Measurements from ENCODE around the gene NCOR1. TPM values are rescaled to one million over a fixed set of nuclear protein-coding genes. Genes with fewer than 3 reads are reported as not detected.

NCOR1 gene
- total and polyA plus RNA-seq, 2 of the 13 experiments (the other 11 are each of a cell fraction or from before 2014, with no cell fraction given): 57.0 to 71.7 TPM

DNA sequence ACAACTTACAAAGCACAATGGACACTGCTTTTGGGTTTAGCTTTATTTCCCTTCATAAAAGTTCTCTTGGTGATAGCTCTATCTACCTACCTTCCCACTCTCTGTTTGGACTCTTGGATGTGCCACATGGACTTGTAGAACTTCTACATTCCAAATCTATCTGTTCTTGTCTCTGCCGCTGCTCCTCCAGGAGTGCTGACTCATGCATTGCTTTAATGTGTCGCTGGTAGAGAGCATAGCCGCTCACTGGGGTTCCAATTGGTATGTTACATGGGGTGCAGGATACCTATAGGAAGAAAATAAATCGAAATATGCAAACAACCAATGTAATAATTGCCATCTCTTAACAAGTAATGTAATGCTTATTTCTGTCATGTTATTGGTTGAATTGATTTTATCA is 123.6 kb downstream of the NCOR1 start:
- H3K27me3 ChIP-seq (ENCODE audit: control insufficient read depth in 1 of 2, insufficient read depth in 2 of 2, low read length in 2 of 2): no peaks in the 10 kb centered on the region
- H3K79me2 ChIP-seq (ENCODE audit: insufficient read depth, low read length): no peaks in the 10 kb centered on the region
- H3K4me3 ChIP-seq (replicated peaks in 1 of 3; ENCODE audit: insufficient read depth in 1 of 3, low read depth in 2 of 3, low read length in 3 of 3): no peak overlapping the region
- H3K27ac ChIP-seq (ENCODE audit: extremely low read length, insufficient read depth, low read length): no peak overlapping the region
- 93% methylated on average over 4 of the region's 4 CpGs for WGBS (ENCODE audit: low lambda C conversion rate)
- FAIRE-seq (no peak), ATAC-seq (no peak), DNase-seq (ENCODE audit: low spot score) (no peak)
- H3K4me2 ChIP-seq (ENCODE audit: low read depth, low read length): no peak overlapping the region
- H3K36me3 ChIP-seq (replicated peaks in 1 of 2; ENCODE audit: control insufficient read depth in 1 of 2, insufficient read depth in 2 of 2, low read length in 2 of 2): peaks cover 6 to 42% of the 10 kb centered on the region in 2 experiments
- no TSS peak for BruUV-seq (replicated peaks)
- H4K20me1 ChIP-seq (ENCODE audit: insufficient read depth, low read length): no peaks in the 10 kb centered on the region
- no peaks in the 10 kb centered on the region for H3K9me3 ChIP-seq (ENCODE audit: low read length)
- in situ Hi-C loops (cut with HindIII; ENCODE audit: extremely low pct_ligation_motif_present, low pct_unique_long_range_greater_than_20kb) (loop anchor here (10.0 kb wide), 1 partner anchor 57 kb away; no protein-coding TSS in a partner anchor), intact Hi-C loops (cut with micrococcal nuclease; ENCODE audit: unreplicated experiment) (no loop called here)
- no peaks in the 10 kb centered on the region for H3K4me1 ChIP-seq (ENCODE audit: insufficient read depth, low read length)
- POLR2A ChIA-PET: no interaction called here
- no peak overlapping the region for H2AFZ ChIP-seq (ENCODE audit: low read length)
- CTCF ChIA-PET (ENCODE audit: low intra/inter-chr PET ratio, low total read pairs): no interaction called here
- TF ChIP-seq MAFK (conservative IDR thresholded peaks at IDR 0.05 in 1 of 2, IDR thresholded peaks at IDR 0.05 in 1 of 2; ENCODE audit: low read length in 2 of 2) (peak; percentile 36 to 57), ZNF614 (CRISPR knock-in tag; IDR thresholded peaks at IDR 0.05; ENCODE audit: borderline replicate concordance) (no peak)
- no peak overlapping the region for H3K9ac ChIP-seq (ENCODE audit: insufficient read depth, low read depth, low read length)

DNA sequence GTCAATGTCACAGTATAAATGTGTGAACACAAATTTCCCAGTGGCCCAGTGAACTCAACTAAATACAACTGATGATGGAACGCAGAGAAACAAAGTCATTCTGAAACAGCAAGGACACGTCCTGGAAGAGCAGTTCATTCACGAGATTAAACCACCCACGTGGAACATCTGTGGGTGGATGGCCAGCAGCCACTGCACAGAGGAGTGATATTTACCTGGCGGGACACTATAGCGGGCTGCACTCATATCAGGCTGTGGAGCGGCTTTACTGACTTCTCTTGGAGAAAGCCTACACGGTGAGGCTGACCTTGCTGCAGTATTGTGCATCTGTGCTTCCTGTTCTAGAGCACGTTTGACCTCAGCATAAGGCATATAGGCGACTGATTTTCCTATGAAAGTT is 128.4 kb downstream of the NCOR1 start:
- H2AFZ ChIP-seq (ENCODE audit: low read length): no peak overlapping the region
- no peak overlapping the region for H3K27ac ChIP-seq (ENCODE audit: extremely low read length, insufficient read depth, low read length)
- H3K4me2 ChIP-seq (ENCODE audit: low read depth, low read length): no peak overlapping the region
- no peak for FAIRE-seq
- H3K9ac ChIP-seq (ENCODE audit: insufficient read depth, low read depth, low read length): no peak overlapping the region
- no peaks in the 10 kb centered on the region for H3K27me3 ChIP-seq (ENCODE audit: control insufficient read depth in 1 of 2, insufficient read depth in 2 of 2, low read length in 2 of 2)
- peaks cover 8 to 50% of the 10 kb centered on the region in 2 experiments for H3K36me3 ChIP-seq (replicated peaks in 1 of 2; ENCODE audit: control insufficient read depth in 1 of 2, insufficient read depth in 2 of 2, low read length in 2 of 2)
- no TSS peak for BruUV-seq (replicated peaks)
- intact Hi-C loops (cut with micrococcal nuclease; ENCODE audit: unreplicated experiment) (no loop called here), in situ Hi-C loops (cut with HindIII; ENCODE audit: extremely low pct_ligation_motif_present, low pct_unique_long_range_greater_than_20kb) (no loop called here)
- H3K79me2 ChIP-seq (ENCODE audit: insufficient read depth, low read length): no peaks in the 10 kb centered on the region
- ChIA-PET CTCF (ENCODE audit: low intra/inter-chr PET ratio, low total read pairs) (no interaction called here), POLR2A (no interaction called here)
- DNase-seq (ENCODE audit: low spot score): no peak
- WGBS (ENCODE audit: low lambda C conversion rate): 95% methylated on average over 9 of the region's 10 CpGs
- no peak for ATAC-seq
- peaks cover 2% of the 10 kb centered on the region; the same call in 1 of the 2 replicates for H3K4me1 ChIP-seq (ENCODE audit: insufficient read depth, low read length)
- H3K4me3 ChIP-seq (replicated peaks in 1 of 3; ENCODE audit: insufficient read depth in 1 of 3, low read depth in 2 of 3, low read length in 3 of 3): no peak overlapping the region
- H3K9me3 ChIP-seq (ENCODE audit: low read length): peaks cover 5% of the 10 kb centered on the region
- H4K20me1 ChIP-seq (ENCODE audit: insufficient read depth, low read length): no peaks in the 10 kb centered on the region
- TF ChIP-seq ZNF530 (CRISPR knock-in tag; IDR thresholded peaks at IDR 0.05; ENCODE audit: low read depth) (no peak), ZFP62 (CRISPR knock-in tag; IDR thresholded peaks at IDR 0.05) (no peak), ZNF773 (CRISPR knock-in tag; IDR thresholded peaks at IDR 0.05; ENCODE audit: borderline replicate concordance) (no peak), ZKSCAN8 (CRISPR knock-in tag; IDR thresholded peaks at IDR 0.05; ENCODE audit: borderline replicate concordance) (no peak), GFI1 (CRISPR knock-in tag; IDR thresholded peaks at IDR 0.05; ENCODE audit: borderline replicate concordance) (no peak), MYC (CRISPR knock-in tag; IDR thresholded peaks at IDR 0.05; ENCODE audit: borderline replicate concordance) (no peak), SMAD9 (CRISPR knock-in tag; IDR thresholded peaks at IDR 0.05) (no peak), IKZF1 (IDR thresholded peaks at IDR 0.05) (no peak), ELF4 (CRISPR knock-in tag; IDR thresholded peaks at IDR 0.05; ENCODE audit: borderline replicate concordance) (no peak), MBNL3 (CRISPR knock-in tag; conservative IDR thresholded peaks at IDR 0.05) (no peak), SIX4 (CRISPR knock-in tag; IDR thresholded peaks at IDR 0.05) (no peak)
- TF ChIP-seq, protein P1, sequence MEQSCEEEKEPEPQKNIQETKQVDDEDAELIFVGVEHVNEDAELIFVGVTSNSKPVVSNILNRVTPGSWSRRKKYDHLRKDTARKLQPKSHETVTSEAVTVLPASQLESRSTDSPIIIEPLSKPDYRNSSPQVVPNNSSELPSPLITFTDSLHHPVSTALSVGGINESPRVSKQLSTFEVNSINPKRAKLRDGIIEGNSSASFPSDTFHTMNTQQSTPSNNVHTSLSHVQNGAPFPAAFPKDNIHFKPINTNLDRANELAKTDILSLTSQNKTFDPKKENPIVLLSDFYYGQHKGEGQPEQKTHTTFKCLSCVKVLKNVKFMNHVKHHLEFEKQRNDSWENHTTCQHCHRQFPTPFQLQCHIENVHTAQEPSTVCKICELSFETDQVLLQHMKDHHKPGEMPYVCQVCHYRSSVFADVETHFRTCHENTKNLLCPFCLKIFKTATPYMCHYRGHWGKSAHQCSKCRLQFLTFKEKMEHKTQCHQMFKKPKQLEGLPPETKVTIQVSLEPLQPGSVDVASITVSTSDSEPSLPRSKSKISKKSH (CRISPR knock-in tag; IDR thresholded peaks at IDR 0.05; ENCODE audit: borderline replicate concordance): no peak
